Measurements from ENCODE around the gene COA8.
"Not testable (repeated sequence)": the region's sequence is repeated elsewhere in the genome, so short reads cannot be mapped to it uniquely, and the experiment has no call there.

The COA8 gene, protein sequence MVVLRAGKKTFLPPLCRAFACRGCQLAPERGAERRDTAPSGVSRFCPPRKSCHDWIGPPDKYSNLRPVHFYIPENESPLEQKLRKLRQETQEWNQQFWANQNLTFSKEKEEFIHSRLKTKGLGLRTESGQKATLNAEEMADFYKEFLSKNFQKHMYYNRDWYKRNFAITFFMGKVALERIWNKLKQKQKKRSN

DNA sequence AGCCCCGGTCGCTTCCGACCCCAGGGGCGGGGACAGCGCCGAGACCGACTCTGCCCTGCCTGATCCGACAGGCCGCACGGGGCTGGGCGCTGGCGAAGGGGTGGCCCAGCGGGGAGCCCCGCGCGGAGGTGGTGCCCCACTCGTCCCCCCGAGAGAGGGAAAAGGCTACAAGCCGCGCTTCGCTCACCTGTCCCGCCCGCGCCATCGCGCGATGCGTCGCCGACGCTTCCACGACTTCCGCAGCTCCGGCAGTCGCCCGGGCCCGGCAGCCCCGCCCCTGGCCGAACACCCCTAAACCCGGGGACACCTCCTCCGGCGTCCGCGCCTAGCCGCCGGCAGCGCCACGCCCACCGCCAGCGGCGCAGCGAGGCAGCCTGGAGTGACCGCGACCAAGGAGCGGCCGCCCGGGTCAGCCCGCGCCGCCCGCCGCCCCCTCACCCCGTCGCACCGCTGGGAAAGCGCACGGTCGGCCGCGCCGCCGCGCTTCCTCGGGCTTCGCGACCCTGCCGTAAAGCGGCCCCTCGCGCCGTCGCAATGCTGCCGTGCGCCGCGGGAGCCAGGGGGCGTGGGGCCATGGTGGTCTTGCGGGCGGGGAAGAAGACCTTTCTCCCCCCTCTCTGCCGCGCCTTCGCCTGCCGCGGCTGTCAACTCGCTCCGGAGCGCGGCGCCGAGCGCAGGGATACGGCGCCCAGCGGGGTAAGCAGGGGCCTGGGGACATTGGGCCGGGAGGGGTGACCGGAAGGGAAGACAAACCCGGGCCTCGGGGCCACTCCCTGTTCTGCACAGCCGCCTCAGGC lies at the start of gene COA8, which contains the start of gene BAG5:
COA8 (plus strand) TSS at position 532 of the 797 bp plus-strand sequence; CDS start at position 574, 42 bp downstream.
BAG5 (minus strand) TSS at position 229 of the 797 bp plus-strand sequence. CDS start 1,493 bp downstream, outside the sequence.
- DNase-seq, result peak; percentile 75 to 85 (median 76)

DNA sequence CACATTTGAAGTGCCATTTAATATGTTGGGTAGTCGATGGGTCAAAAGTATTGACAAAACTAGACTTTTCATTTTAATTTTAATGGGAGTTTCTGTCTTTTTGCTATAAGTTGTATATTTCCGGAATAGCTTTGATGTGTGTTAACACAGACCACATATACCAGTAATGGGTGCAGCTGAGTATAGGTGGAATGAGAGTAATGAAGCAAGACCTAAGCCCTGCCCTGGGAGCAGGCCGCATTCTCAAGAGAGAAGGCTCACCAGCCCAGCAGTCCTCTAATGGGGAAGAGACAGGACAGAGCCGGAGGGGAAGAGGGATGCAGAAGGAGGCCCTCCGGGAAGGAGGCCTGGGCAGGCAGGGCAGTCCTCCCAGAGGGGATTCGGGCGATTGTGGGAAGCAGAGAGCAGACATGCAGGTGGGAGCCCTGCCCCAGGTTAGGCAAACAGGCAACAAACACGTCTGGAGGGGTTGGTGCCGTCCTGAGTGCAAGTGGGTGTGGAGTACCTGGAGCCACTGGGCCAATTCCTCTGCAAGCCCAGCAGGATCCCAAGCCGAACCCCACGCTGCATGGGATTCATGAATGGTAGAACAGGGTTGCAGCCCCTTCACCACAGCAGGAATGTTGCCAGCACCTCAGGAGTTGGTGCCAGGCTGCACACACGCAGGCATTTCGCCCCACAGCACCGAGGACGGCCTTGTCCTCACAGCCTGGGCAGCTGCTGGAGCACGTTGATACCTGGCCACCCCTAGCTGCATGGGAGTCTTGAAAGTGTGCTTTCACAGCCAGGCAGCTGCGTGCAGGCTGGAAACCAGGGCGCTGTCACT lies 48.0 kb upstream of the COA8 start:
- no peak for DNase-seq

DNA sequence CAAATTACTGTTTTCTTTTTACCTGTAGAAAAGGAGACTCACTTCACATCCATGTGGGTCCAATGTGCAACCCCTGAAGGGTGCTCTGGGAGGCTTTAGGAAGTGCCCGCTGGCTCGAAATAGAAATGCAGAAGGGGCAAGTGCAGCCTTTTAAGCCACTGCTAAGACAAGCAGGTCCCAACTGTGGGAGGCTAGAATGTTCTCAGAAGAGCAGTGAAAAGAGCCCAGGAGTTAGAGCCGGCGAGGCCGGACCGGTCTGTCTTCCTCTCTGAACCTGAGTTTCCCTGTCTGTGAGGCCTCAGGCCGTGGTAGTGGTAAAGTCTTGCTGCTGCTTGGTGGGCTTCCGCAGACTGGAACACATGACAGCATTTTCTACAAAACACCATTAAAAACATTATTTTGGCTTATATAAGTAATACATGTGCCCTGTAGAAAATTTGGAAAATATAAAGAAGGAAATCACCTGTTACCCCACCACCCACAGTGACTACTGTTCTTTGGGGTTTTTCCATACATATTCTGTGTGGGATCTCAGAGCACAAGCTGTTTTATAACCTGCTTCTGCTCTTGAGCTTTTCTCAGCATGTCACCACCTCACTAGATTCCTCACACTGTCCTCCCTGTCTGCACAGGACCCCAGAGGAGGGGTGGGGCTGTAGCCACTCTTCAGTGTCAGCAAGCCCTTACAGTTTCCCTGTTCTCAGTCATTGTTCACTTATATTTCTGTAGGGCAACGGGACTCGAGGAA lies 46.2 kb upstream of the COA8 start:
- no peak for DNase-seq

DNA sequence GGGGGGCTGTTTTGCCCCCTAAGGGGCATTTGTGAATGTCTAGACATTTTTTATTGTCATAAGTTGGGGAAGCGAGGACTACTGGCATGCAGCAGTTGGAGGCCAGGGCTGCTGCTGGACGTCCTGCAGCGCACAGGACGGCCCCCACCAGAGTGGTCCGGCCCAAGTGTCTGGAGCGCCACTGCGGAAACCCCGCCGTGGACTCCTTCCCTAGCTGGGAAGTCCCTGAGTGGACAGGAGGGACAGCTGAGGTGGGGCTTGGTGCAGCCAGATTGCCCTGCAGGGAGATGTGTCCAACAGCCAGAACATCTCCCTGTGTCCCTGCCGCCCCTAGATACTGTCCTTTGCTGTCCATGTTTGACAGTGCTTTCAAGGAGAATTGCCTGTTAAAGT lies 45.6 kb upstream of the COA8 start:
- DNase-seq, result no peak

DNA sequence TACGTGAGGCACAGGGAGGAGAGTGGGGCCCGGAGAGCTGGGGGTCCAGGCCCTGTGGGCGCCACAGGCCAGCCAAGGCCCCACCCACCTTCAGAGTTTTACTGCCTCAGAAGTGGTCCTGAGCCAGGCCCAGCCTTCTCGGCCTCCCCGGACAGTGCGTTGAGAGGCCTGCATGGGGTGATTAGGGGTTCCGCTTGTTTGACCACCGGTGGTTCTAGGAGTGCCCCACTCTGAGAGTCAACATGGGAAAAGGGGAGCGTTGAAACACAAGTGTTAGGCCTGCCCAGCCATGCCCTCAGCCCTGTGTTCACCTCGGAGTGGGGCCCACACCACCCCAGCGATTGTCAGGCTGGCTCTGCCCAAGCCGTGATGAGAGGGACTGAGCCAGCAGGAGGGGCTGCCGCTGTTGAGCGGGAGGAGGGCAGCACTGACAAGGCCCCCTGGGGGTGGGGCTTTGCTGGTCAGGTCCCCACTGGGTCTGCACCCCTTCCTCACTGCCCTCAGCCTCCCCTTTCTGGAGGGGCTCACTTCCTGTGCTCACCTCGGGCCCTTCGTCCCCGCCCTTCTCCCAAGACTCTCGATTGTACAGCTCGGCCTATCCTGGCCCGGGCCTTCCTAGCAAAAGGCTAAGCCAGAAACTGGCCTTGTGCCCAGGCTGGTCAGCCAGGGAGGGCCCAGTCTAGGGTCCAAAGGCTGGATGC lies 44.9 kb upstream of the COA8 start:
- DNase-seq, result no peak

DNA sequence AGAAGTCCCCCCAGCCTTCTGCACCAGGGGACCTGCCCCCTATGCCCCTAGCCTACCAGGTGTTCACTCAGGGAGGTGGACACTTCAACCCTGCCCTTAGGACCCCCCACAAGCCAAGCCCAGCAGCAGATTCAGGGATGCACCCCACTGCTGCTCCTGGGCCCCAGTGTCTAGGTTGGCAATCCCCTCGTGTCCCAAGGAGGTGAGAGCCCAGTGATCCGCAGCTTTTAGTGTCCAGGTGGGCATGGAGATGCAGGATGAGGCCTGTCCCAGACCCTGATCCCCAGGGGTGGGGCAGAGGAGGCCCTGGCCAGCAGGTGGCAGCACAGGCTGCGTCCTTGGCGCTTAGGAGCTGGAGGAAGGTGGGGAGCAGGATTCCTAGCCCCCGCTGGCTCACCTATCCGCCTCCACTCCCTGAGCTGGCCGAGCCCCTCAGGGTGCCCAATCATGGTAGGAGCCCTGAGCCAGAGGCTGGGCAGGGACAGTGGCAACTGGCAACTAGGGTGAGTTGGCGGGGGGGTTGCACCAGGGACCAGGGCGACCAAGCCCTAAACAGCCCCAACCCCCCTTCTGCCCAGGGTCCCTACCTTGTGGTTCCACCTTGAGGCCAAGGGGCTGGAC lies 44.2 kb upstream of the COA8 start:
- peak in 2 of 4 experiments; percentile 41 to 58 for DNase-seq

DNA sequence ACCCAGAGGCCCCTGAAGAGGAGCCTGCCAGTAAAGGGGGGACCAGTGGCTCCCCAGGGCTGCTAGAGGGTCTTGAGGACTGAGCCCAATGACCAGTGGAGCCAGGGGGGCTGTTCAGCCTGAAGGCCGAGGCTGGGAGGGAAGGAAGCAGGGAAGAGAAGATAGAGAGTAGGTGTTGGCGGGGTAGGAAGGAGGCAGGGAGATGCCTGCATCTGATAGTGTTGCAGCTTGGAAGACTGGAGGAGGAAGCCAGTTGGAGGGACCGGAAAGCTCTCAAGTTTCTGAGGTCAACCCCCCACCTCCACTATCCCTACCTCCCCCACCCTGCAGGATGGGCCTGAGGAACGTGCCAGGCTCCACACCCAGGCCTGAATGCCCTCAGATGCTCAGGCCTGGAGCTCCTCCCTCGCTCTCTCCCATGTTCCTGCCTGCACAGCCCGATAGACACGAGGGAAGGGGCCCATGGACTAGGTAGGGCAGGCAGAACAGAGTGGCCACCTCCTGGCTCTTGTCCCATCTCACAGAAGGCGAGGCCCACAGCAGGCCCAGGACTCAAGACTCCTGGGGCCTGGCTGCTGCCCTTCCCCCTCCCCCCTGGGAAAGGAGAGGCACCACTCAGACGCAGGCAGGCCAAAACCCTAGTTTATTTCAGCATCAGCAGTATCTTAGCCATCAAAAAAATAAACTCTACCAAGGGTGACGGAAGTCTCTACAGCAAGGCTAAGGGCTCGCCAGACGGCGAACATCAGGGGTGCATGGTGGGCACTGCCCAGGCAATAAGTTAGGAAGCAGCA lies 43.5 kb upstream of the COA8 start:
- no peak for DNase-seq

DNA sequence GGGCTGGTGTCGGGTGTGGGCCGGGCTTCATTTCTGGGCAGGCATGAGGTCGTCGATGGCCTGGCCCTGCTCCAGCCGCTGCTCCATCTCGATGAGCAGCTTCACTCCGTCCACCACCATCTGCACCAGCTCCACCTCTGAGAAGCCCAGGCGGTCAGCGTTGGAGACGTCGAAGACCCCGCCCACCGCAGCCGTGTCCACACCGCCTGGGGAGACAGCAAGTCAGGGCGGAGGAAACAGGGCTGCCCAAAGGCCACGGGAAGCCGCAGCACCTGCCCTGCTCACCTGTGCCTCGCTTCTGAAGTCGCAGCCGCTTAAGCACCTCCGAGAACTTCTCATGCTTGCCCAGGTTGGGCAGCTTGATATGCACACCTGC lies 42.9 kb upstream of the COA8 start:
- no peak for DNase-seq

DNA sequence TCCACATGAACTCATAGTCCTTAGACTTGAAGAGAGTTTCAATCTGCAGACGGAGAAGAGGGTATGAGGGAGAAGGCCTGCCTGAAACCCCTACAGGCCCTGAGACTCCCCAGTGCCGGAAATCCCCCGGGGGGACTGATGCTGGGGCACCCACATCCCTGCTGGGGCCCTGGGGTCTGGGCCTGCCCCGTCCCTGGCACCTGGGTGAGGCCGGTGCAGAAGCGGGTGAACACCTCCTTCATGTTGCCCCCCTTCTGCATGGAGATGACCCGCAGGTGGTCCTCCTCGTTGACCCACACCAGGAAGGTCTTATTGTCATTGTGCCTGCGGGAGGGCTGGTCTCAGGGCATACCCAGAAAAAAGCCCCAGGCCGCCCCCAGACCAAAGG lies 42.5 kb upstream of the COA8 start:
- DNase-seq, result no peak

DNA sequence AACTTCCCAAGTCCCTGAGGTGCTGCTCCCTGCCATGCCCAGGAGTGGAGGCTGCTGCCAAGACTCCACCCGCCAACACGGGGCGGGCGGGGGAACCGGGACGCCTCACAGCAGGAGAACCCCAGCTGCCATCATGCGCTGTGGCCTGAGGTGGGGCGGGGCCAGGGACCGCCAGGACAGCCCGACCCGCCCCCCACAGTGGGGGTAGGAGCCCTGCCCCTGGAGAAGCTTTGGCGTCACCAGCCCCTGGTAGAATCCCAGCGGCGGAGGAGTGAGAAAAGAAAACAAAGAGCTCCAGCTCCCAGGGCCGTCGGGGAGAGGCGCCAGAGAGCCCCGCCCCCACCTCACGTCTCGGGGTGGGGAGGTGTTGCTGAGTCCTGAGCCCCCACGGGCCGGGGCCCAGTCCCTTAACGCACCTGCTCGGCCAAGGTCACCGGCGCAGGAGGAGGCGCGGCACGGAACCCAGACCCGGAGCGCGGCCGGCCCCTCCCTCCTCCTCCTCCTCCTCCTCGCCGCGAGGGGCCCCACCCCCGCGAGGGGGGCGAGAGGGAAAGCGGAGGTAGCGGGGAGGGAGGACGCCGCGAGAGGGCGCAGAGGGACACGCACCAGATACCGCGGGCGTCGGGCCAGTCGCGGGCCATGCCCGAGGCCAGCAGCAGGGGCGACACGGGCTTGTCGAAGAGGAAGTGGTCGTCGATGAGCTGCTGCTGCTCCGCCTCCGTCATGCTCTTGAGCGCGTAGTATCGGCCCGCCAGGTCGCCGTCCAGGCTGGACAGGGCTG lies 41.9 kb upstream of the COA8 start:
- peak in 2 of 4 experiments; percentile 39 to 58 for DNase-seq

DNA sequence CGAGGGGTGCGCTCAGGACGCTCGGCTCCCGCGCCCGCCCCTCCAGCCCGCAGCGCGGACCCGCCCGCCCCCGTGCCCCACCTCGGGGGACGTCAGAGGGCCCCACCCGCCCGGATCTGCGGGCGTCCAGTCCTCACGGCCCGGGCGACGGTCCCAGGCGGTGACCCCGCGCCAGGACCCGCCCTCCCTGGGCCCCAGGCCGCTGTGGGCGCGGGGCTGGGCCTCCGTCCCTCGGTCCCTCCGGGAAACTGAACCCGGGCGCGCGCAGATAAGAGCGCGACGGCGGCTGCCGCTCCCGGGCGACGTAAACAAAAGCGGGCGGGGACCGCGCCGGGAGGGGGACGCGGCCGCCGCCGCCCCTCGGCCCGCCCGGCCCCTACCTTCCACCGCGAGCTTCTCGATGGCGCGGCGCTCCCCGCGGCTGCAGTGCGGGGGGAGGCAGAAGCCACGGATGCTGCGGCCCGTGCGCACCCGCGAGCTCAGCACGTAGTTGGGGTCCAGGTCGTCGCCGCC lies 41.3 kb upstream of the COA8 start:
- no peak for DNase-seq

DNA sequence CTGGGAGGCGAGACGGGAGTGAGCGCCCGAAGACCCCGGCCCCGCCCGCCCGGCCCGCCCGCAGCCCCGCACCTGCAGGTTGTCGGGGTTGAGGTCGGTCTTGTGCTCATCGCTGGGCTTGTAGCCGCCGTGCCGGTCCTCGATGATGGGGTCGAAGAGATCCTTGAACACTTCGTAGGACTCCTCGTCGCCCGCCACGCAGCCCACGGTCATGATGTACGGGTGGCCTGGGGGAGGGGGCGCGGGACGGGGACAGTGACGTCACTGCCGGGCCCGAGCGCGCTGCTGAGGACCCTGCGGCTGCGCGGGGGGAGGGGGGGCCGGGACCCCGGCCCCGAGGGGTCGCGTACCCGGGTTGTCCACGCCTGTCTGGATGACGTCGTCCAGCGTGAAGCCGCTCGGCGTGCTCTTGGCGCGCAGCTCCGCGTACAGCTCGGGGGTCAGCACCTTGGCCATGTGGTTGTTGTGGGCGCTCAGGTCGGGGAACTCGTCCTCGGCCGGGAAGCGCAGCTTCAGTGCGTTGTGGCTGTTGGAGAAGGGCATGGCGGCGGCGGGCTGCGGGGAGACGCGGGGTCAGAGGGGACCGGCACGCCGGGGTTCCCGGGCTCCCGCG lies 40.7 kb upstream of the COA8 start:
- DNase-seq, result peak in 1 of 4 experiments; percentile 11

DNA sequence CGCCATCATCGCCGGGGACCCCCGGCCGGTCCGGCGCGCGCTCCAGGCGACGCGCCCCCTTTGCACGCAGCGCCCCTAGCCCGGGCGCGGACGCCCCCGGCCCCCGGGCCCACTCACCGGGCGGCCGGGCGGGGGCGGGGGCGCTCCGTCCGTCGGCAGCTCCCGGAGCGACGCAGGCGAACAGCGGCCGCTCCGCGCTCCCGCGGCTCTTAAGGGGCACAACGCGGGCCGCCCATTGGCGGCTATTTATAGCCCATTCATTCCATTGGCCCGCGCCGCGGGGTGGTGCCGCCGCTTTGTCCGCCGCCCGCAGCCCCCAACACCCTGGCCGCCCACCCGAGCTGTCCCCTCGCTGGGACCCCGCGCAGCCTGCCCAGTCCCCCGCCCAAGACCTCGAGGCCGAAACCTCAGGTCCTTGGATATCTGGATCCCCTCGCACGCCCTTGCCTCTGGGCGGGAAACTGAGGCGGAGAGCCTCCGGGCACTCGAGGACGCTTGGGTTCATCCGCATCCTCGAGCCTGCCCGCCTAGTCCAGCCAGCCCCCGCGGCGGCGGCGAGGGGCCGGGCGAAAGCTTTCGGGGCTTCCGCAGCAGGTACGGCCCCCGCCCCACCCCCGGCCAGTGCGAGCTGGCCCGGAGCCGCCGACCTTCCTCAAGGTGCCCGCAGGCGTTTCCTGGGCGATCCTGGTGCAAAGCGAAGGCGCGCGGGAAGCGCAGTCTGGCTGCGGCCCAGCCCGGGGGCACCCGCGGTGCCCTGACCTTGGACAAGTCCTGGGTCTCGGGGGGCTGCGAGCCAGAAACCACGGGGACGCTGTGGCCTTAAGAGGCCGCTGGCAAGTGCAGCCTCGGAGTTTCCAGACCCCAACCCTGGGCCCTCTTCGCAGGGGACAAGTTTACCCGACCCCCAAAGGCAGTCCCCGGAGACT lies 39.8 kb upstream of the COA8 start, which contains the start of gene CKB:
CKB (minus strand) TSS at position 182 of the 926 bp plus-strand sequence. CDS start 337 bp downstream, outside the sequence.
- no peak for DNase-seq

DNA sequence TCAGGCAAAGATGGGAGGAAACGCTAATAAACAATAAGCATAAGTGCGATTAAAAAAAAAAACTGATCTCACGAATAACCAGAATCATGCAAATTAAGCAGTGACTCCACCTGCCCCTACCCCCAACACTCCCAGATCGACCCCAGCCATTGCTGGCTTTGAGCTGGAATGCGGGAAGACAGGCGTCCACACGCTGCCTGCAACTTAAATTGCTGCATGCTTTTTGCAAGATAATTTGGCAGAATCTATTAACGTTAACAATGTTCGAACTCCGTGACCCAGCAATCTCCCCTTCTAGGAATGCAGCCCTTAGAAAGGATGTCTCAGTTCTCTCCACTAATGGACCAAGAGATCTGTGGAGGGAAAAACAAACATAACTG lies 39.2 kb upstream of the COA8 start:
- DNase-seq, result no peak

DNA sequence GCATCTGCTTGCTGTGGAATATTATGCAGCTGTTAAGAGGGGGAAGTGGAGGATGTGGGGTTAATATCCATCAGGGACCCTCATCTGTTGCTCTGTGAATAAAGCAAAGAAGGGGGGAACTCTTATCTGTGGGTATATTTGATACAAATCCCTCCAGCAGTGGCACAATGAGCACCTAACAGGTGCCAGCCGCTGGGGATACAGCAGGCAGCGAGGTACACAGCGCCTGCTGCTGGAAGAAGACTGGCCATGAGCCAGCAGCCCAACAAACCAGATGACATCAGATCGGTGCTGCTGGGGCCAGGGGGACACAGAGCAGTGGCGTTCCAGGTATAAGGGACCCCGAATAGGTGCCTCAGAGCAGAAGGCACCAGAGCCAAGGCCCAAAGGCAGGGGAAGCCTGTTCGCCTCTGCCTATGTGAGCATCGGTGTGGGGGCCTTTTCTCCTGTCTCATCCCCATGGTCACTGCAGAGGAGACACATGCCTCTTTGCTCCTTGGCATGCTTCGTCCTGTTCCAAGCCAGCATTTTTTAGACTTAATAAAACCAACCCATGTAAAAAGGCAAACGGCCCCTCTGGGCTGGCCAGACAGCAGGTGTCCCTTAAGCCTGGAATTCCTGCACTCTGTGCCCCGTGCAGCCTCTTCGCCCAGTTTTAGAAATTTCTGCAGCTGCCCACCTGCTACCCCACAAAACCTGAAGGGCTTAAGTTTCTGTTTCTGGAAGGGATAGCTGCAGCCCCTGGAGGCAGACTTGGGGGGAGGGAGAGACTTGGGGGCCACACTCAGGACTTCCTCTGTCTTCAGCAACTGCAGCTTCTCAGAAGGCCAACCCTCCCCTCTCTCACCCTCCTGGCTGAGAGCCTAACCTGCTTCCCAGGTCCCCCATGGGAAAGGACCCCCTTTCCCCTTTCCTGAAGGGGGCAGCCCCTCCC lies 38.5 kb upstream of the COA8 start:
- no peak for DNase-seq

DNA sequence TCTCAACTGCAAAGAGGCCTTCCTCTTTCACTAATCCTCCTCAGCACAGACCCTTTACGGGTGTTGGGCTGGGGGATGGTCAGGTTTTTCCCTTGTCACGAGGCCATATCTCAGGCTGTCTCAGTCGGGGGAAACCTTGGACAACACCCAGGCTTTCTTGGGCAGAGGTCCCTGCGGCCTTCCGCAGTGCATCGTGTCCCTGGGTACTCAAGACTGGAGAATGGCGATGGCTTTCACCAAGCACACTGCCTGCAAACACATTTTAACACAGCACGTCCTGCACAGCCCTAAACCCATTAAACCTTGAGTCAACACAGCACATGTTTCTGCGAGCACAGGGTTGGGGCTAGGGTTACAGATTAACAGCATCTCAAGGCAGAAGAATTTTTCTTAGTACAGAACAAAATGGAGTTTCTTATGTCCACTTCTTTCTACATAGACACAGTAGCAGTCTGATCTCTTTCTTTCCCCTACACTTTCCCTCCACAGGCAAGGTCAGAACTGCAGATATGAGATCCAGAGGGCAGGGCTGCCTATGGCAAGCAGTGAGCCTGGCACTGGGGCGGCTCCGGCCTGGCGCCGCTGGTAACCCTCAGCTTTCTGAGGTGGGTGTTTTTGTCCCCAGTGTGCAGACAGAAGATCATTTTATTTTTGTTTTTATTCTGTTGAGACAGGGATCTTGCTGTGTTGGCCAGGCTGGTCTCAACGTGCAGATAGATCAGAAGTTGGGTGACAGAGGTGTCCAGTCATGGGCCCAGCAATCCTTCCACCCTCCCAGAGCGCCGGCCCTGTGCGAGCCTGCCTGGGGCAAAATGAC lies 37.1 kb upstream of the COA8 start:
- DNase-seq, result not testable (repeated sequence)
